K562 (cell line): Measurements from ENCODE around the gene MGAT5. TPM values are rescaled to one million over a fixed set of nuclear protein-coding genes. Genes with fewer than 3 reads are reported as not detected.
A peak's percentile ranks its signal among the peaks of the same experiment; 100 is the strongest.

ENCODE experiments used
- BHLHE40 ChIP-seq: IDR thresholded peaks from 2 replicates; pipeline ENCODE4 v1.6.1; 2011; ENCODE audit warnings: low read length, improper control_type of control experiment
- CREM ChIP-seq: IDR thresholded peaks from 2 replicates; pipeline ENCODE4 v1.6.1; 2014; ENCODE audit warnings: antibody characterized with exemption, low read depth
- CTCF ChIP-seq, 3 experiments: IDR thresholded peaks in 2 of 3; conservative IDR thresholded peaks in 1 of 3; 2 replicates each; pipeline ENCODE4 v1.5.1; 2011 to 2012; ENCODE audit warnings: low read length in 3 of 3, mild to moderate bottlenecking in 3 of 3, control low read depth in 2 of 3, improper control_type of control experiment in 1 of 3, inconsistent platforms in 1 of 3, low read depth in 1 of 3, mixed read lengths in 1 of 3, moderate library complexity in 1 of 3; ENCODE audit not compliant: insufficient read depth in 2 of 3
- DEAF1 ChIP-seq: fragments of 450-650 bp; formaldehyde crosslinking; IDR thresholded peaks from 2 replicates; pipeline ENCODE4 v1.4.0; 2020; ENCODE audit warnings: mild to moderate bottlenecking, moderate library complexity
- MAFK ChIP-seq: IDR thresholded peaks from 2 replicates; pipeline ENCODE4 v1.6.1; 2011; ENCODE audit warnings: low read length, improper control_type of control experiment
- MYC ChIP-seq, 2 experiments: fragments of 250-450 bp in 1 of 2; sonication (Bioruptor Pico) in 1 of 2; IDR thresholded peaks; 2 replicates each; pipeline versions ENCODE4 v1.5.1 to v1.6.1; 2012 to 2021; ENCODE audit warnings: low read depth in 2 of 2, borderline replicate concordance in 1 of 2, improper control_type of control experiment in 1 of 2, low read length in 1 of 2, mild to moderate bottlenecking in 1 of 2, moderate library complexity in 1 of 2
- PBX2 ChIP-seq, 2 experiments: IDR thresholded peaks in 1 of 2; conservative IDR thresholded peaks in 1 of 2; 2 replicates each; pipeline ENCODE4 v1.6.1; 2016; ENCODE audit warnings: low read depth in 2 of 2, mild to moderate bottlenecking in 1 of 2, missing compliant biosample characterization in 1 of 2, missing genetic modification characterization in 1 of 2, moderate library complexity in 1 of 2
- PYGO2 ChIP-seq: fragments of 450-650 bp; IDR thresholded peaks from 2 replicates; pipeline ENCODE4 v1.6.1; 2016; ENCODE audit warnings: mild to moderate bottlenecking, missing genetic modification characterization, moderate library complexity, missing compliant biosample characterization
- RAD21 ChIP-seq, 2 experiments: fragments of 250-450 bp in 1 of 2; fragments of 450-650 bp in 1 of 2; sonication (Bioruptor Pico) in 1 of 2; formaldehyde crosslinking in 1 of 2; IDR thresholded peaks in 1 of 2; conservative IDR thresholded peaks in 1 of 2; 2 replicates each; pipeline versions ENCODE4 v1.4.0 to v1.8.0; 2020 to 2022; ENCODE audit warnings: mild to moderate bottlenecking in 2 of 2, moderate library complexity in 1 of 2
- SAP30 ChIP-seq: fragments of 200-600 bp; sonication (generic); IDR thresholded peaks from 2 replicates; pipeline ENCODE4 v1.6.1; 2012; ENCODE audit warnings: borderline replicate concordance, low read depth, mild to moderate bottlenecking, moderate library complexity, low read length, control low read depth, inconsistent platforms; ENCODE audit not compliant: insufficient read depth, poor library complexity, severe bottlenecking
- SMC3 ChIP-seq: conservative IDR thresholded peaks from 2 replicates; pipeline ENCODE4 v1.6.1; 2011; ENCODE audit warnings: low read depth, low read length, improper control_type of control experiment; ENCODE audit not compliant: insufficient read depth
- TBP ChIP-seq: optimal IDR thresholded peaks from 2 replicates; pipeline ENCODE3; 2011; ENCODE audit warnings: low read depth, low read length, improper control_type of control experiment
- polyA plus RNA-seq, 8 experiments: library from polyadenylated mRNA; depleted of rRNA in 4 of 8; stranded (reverse) in 5 of 8; unstranded in 3 of 8; fragments of >200 nt; fragmentation: Nextera tagmentation in 2 of 8; fragmentation: Illumina TruSeq in 1 of 8; extraction: Ambion mirVana in 2 of 8; extraction: Trizol in 1 of 8; gene quantifications; 2 replicates each; pipeline versions ENCODE4 v1.2.1 to v1.2.3, GENCODE V29; 2011 to 2014; ENCODE audit warnings: inconsistent platforms in 1 of 8, missing spikeins in 1 of 8
- total RNA-seq, 7 experiments: library from RNA; depleted of rRNA in 6 of 7; stranded (reverse); fragments of >200 nt in 6 of 7; fragmentation: Illumina TruSeq in 2 of 7; extraction: Trizol in 2 of 7; gene quantifications; 2 replicates each; pipeline versions ENCODE4 v1.2.1 to v1.2.3, GENCODE V29; 2011 to 2021; ENCODE audit warnings: low replicate concordance in 1 of 7

Gene MGAT5
- total and polyA plus RNA-seq, 9 of the 15 experiments (the other 6 are each of a cell fraction or from before 2014, with no cell fraction given): 1.6 to 18.6 (median 11.1) TPM

GRCh38 chr2:134411828-134412638, 158.2 kb downstream of the MGAT5 start (continued):
- TF ChIP-seq PBX2 (CRISPR knock-in tag; IDR thresholded peaks at IDR 0.05; ENCODE audit: low read depth) (no peak), PBX2 (tag; conservative IDR thresholded peaks at IDR 0.05; ENCODE audit: low read depth) (no peak), DEAF1 (CRISPR knock-in tag) (peak; percentile 43; the same call in 1 of the 2 replicates), RAD21 (CRISPR knock-in tag; conservative IDR thresholded peaks at IDR 0.05 in 1 of 2, IDR thresholded peaks at IDR 0.05 in 1 of 2) (peak; percentile 60 to 74), CREM (0 out of 2 replicates have a peak, but pooled peaks have one; percentile 21), CTCF (IDR thresholded peaks at IDR 0.05 in 2 of 3, conservative IDR thresholded peaks at IDR 0.05 in 1 of 3; ENCODE audit: insufficient read depth in 2 of 3, low read depth in 1 of 3, low read length in 3 of 3) (peak; percentile 64 to 72 (median 70)), TBP (no peak), MYC (IDR thresholded peaks at IDR 0.05; ENCODE audit: low read depth, low read length) (peak; percentile 45; the same call in 1 of the 2 replicates), MYC (CRISPR knock-in tag; IDR thresholded peaks at IDR 0.05; ENCODE audit: borderline replicate concordance, low read depth) (no peak), MAFK (no peak), PYGO2 (tag) (no peak), SMC3 (peak; percentile 37; the same call in 1 of the 2 replicates), BHLHE40 (0 out of 2 replicates have a peak, but pooled peaks have one; percentile 14), SAP30 (no peak)
